ENCODE measurements around the gene BTBD9.

The BTBD9 gene

GRCh38 chr6:38193051-38193450, 446.7 kb downstream of the BTBD9 start:
- Histone ChIP-seq H3K9ac (ENCODE audit: insufficient read length) (no peak overlapping the region), H3K9me3 (ENCODE audit: low read depth, low read length) (no peaks in the 10 kb centered on the region), H3K36me3 (ENCODE audit: insufficient read depth, low read length) (no peaks in the 10 kb centered on the region), H3K27ac (no peak overlapping the region), H3K4me3 (no peak overlapping the region)
- TF ChIP-seq EZH2 (IDR thresholded peaks at IDR 0.05): no peak
- TF ChIP-seq FOXP2 (optimal IDR thresholded peaks at IDR 0.05; ENCODE audit: control extremely low read depth, extremely low read length, insufficient read depth): no peak
- no peak for TF ChIP-seq POLR2AphosphoS5 (IDR thresholded peaks at IDR 0.05; ENCODE audit: borderline replicate concordance, low read depth, low read length)
- DNase-seq (ENCODE audit: low read depth, low spot score): no peak

GRCh38 chr6:38192487-38192886, 447.2 kb downstream of the BTBD9 start:
- no peak for TF ChIP-seq POLR2AphosphoS5 (IDR thresholded peaks at IDR 0.05; ENCODE audit: borderline replicate concordance, low read depth, low read length)
- TF ChIP-seq EZH2 (IDR thresholded peaks at IDR 0.05): no peak
- TF ChIP-seq FOXP2 (optimal IDR thresholded peaks at IDR 0.05; ENCODE audit: control extremely low read depth, extremely low read length, insufficient read depth): no peak
- Histone ChIP-seq H3K9ac (ENCODE audit: insufficient read length) (no peak overlapping the region), H3K27ac (no peak overlapping the region), H3K36me3 (ENCODE audit: insufficient read depth, low read length) (no peaks in the 10 kb centered on the region), H3K4me3 (no peak overlapping the region), H3K9me3 (ENCODE audit: low read depth, low read length) (no peaks in the 10 kb centered on the region)
- DNase-seq (ENCODE audit: low read depth, low spot score): no peak

GRCh38 chr6:38192011-38192410, 447.7 kb downstream of the BTBD9 start:
- TF ChIP-seq EZH2 (IDR thresholded peaks at IDR 0.05) (no peak), POLR2AphosphoS5 (IDR thresholded peaks at IDR 0.05; ENCODE audit: borderline replicate concordance, low read depth, low read length) (no peak), FOXP2 (optimal IDR thresholded peaks at IDR 0.05; ENCODE audit: control extremely low read depth, extremely low read length, insufficient read depth) (no peak)
- no peak overlapping the region for H3K4me3 ChIP-seq
- H3K36me3 ChIP-seq (ENCODE audit: insufficient read depth, low read length): no peaks in the 10 kb centered on the region
- no peak overlapping the region for H3K27ac ChIP-seq
- H3K9me3 ChIP-seq (ENCODE audit: low read depth, low read length): no peaks in the 10 kb centered on the region
- no peak overlapping the region for H3K9ac ChIP-seq (ENCODE audit: insufficient read length)
- no peak for DNase-seq (ENCODE audit: low read depth, low spot score)

- Histone ChIP-seq H3K27ac (no peak overlapping the region), H3K36me3 (ENCODE audit: insufficient read depth, low read length) (no peaks in the 10 kb centered on the region)
- no peak for DNase-seq (ENCODE audit: low read depth, low spot score)
Measured at GRCh38 chr6:38191418-38191817, 448.3 kb downstream of the BTBD9 start.

GRCh38 chr6:38188677-38189335, 450.9 kb downstream of the BTBD9 start:
- TF ChIP-seq EZH2 (IDR thresholded peaks at IDR 0.05): no peak
- TF ChIP-seq POLR2AphosphoS5 (IDR thresholded peaks at IDR 0.05; ENCODE audit: borderline replicate concordance, low read depth, low read length): no peak
- no peak for TF ChIP-seq FOXP2 (optimal IDR thresholded peaks at IDR 0.05; ENCODE audit: control extremely low read depth, extremely low read length, insufficient read depth)
- Histone ChIP-seq H3K36me3 (ENCODE audit: insufficient read depth, low read length) (no peaks in the 10 kb centered on the region), H3K9me3 (ENCODE audit: low read depth, low read length) (no peaks in the 10 kb centered on the region), H3K27ac (no peak overlapping the region), H3K4me3 (no peak overlapping the region), H3K9ac (ENCODE audit: insufficient read length) (no peak overlapping the region)
- no peak for DNase-seq (ENCODE audit: low read depth, low spot score)

More at GRCh38 chr6:38191418-38191817, 448.3 kb downstream of the BTBD9 start:
- Histone ChIP-seq H3K9ac (ENCODE audit: insufficient read length) (no peak overlapping the region), H3K4me3 (no peak overlapping the region), H3K9me3 (ENCODE audit: low read depth, low read length) (no peaks in the 10 kb centered on the region)
- TF ChIP-seq EZH2 (IDR thresholded peaks at IDR 0.05): no peak
- no peak for TF ChIP-seq FOXP2 (optimal IDR thresholded peaks at IDR 0.05; ENCODE audit: control extremely low read depth, extremely low read length, insufficient read depth)
- TF ChIP-seq POLR2AphosphoS5 (IDR thresholded peaks at IDR 0.05; ENCODE audit: borderline replicate concordance, low read depth, low read length): no peak

GRCh38 chr6:38187811-38188590, 451.7 kb downstream of the BTBD9 start:
- H3K27ac ChIP-seq: no peak overlapping the region
- no peak for DNase-seq (ENCODE audit: low read depth, low spot score)
- H3K9ac ChIP-seq (ENCODE audit: insufficient read length): no peak overlapping the region
- no peaks in the 10 kb centered on the region for H3K9me3 ChIP-seq (ENCODE audit: low read depth, low read length)
- H3K4me3 ChIP-seq: no peak overlapping the region
- TF ChIP-seq FOXP2 (optimal IDR thresholded peaks at IDR 0.05; ENCODE audit: control extremely low read depth, extremely low read length, insufficient read depth) (no peak), EZH2 (IDR thresholded peaks at IDR 0.05) (no peak), POLR2AphosphoS5 (IDR thresholded peaks at IDR 0.05; ENCODE audit: borderline replicate concordance, low read depth, low read length) (no peak)
- H3K36me3 ChIP-seq (ENCODE audit: insufficient read depth, low read length): no peaks in the 10 kb centered on the region

GRCh38 chr6:38187325-38187724, 452.4 kb downstream of the BTBD9 start:
- TF ChIP-seq FOXP2 (optimal IDR thresholded peaks at IDR 0.05; ENCODE audit: control extremely low read depth, extremely low read length, insufficient read depth): no peak
- no peak for TF ChIP-seq POLR2AphosphoS5 (IDR thresholded peaks at IDR 0.05; ENCODE audit: borderline replicate concordance, low read depth, low read length)
- no peak for TF ChIP-seq EZH2 (IDR thresholded peaks at IDR 0.05)
- Histone ChIP-seq H3K27ac (no peak overlapping the region), H3K36me3 (ENCODE audit: insufficient read depth, low read length) (no peaks in the 10 kb centered on the region), H3K9ac (ENCODE audit: insufficient read length) (no peak overlapping the region), H3K4me3 (no peak overlapping the region), H3K9me3 (ENCODE audit: low read depth, low read length) (no peaks in the 10 kb centered on the region)
- DNase-seq (ENCODE audit: low read depth, low spot score): no peak

GRCh38 chr6:38185752-38186151, 454.0 kb downstream of the BTBD9 start:
- H3K9me3 ChIP-seq (ENCODE audit: low read depth, low read length): no peaks in the 10 kb centered on the region
- no peaks in the 10 kb centered on the region for H3K36me3 ChIP-seq (ENCODE audit: insufficient read depth, low read length)
- no peak overlapping the region for H3K27ac ChIP-seq
- no peak overlapping the region for H3K9ac ChIP-seq (ENCODE audit: insufficient read length)
- no peak overlapping the region for H3K4me3 ChIP-seq
- TF ChIP-seq EZH2 (IDR thresholded peaks at IDR 0.05) (no peak), POLR2AphosphoS5 (IDR thresholded peaks at IDR 0.05; ENCODE audit: borderline replicate concordance, low read depth, low read length) (no peak), FOXP2 (optimal IDR thresholded peaks at IDR 0.05; ENCODE audit: control extremely low read depth, extremely low read length, insufficient read depth) (no peak)
- DNase-seq (ENCODE audit: low read depth, low spot score): no peak
